Measurements from ENCODE around the gene TMPRSS13. TPM values are rescaled to one million over a fixed set of nuclear protein-coding genes. Genes with fewer than 3 reads are reported as not detected.

TMPRSS13 gene
- total RNA-seq, 1 experiment from 2014 or later: 0.50 TPM

DNA sequence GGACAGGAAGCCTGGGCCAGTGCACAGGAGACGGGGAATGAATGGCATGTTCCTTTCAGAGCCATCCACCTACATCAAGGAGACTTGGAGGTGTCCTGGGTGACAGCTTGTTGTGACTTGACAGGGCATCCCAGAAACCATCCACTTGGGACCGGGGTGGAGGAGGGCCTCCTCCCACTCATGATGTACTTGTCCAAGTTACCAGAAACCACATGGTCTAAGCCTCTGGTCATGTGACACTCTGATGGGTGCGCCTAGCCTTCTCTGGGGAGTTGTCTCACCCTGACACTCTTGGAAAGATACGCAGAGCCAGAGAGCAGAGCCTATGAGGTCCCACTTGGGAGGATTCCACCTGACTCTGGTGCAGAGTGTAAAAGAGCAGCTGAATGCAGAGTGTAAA lies 31.1 kb downstream of the TMPRSS13 start:
- Histone ChIP-seq H4K8ac (replicated peaks; ENCODE audit: insufficient read length, low read depth, low read length) (no peak overlapping the region), H3K27me3 (ENCODE audit: insufficient read depth, low read length) (no peaks in the 10 kb centered on the region), H2BK20ac (ENCODE audit: low read depth, low read length, poor library complexity, severe bottlenecking) (no peak overlapping the region), H3K23ac (ENCODE audit: insufficient read length, low read depth, low read length) (no peak overlapping the region), H4K5ac (ENCODE audit: insufficient read length, low read depth, low read length) (no peak overlapping the region), H3K4ac (ENCODE audit: low read depth, low read length) (no peak overlapping the region), H2BK120ac (ENCODE audit: low read depth, low read length, poor library complexity, severe bottlenecking) (no peak overlapping the region), H3K56ac (ENCODE audit: insufficient read length, low read depth, low read length) (no peak overlapping the region), H2BK5ac (ENCODE audit: insufficient read length, low read length) (no peak overlapping the region), H3K4me2 (ENCODE audit: insufficient read depth, insufficient read length, low read length) (no peak overlapping the region), H3K79me1 (ENCODE audit: insufficient read depth, low read depth, low read length, poor library complexity, severe bottlenecking) (no peaks in the 10 kb centered on the region), H3K14ac (ENCODE audit: insufficient read depth, low read length) (no peak overlapping the region), H3K23me2 (ENCODE audit: insufficient read length, low read depth, low read length, poor library complexity, severe bottlenecking) (no peaks in the 10 kb centered on the region), H3K27ac (ENCODE audit: insufficient read length, low read depth, low read length) (no peak overlapping the region), H2BK12ac (ENCODE audit: insufficient read length, low read depth, low read length) (no peak overlapping the region), H3K9ac (ENCODE audit: extremely low read depth, insufficient read length, low read length) (no peak overlapping the region), H3K4me1 (ENCODE audit: insufficient read depth, low read length) (no peaks in the 10 kb centered on the region), H2AK5ac (ENCODE audit: insufficient read length, low read length) (no peak overlapping the region), H3T11ph (ENCODE audit: low read length) (no peak overlapping the region), H2BK15ac (ENCODE audit: low read depth, low read length) (no peak overlapping the region), H3K79me2 (ENCODE audit: insufficient read depth, low read length) (no peaks in the 10 kb centered on the region), H4K91ac (ENCODE audit: insufficient read length, low read depth, low read length) (no peak overlapping the region), H3K9me3 (ENCODE audit: control insufficient read depth, low read depth, low read length) (no peaks in the 10 kb centered on the region), H4K20me1 (ENCODE audit: control insufficient read depth, insufficient read depth, insufficient read length) (no peaks in the 10 kb centered on the region), H3K18ac (ENCODE audit: insufficient read length, low read depth, low read length) (no peak overlapping the region), H2AFZ (ENCODE audit: low read length) (no peak overlapping the region)
- no peak for TF ChIP-seq CTCF (conservative IDR thresholded peaks at IDR 0.05)
- H3K4me3 Mint-ChIP-seq: no peak overlapping the region
- no peak for DNase-seq
- H3K27ac Mint-ChIP-seq: no peak overlapping the region
- no peaks in the 10 kb centered on the region for H3K9me3 Mint-ChIP-seq
- H3K36me3 Mint-ChIP-seq (ENCODE audit: insufficient read depth in 1 of 3, low read depth in 3 of 3): no peaks in the 10 kb centered on the region
- WGBS (ENCODE audit: extremely low coverage, insufficient read length, low lambda C conversion rate): no CpG with 5 or more reads among the region's 4 CpGs
- peaks cover 35% of the 10 kb centered on the region for H3K27me3 Mint-ChIP-seq (ENCODE audit: low read depth)
- H3K4me1 Mint-ChIP-seq: no peaks in the 10 kb centered on the region
